ENCODE measurements around the gene KCNN3.

The KCNN3 gene

DNA sequence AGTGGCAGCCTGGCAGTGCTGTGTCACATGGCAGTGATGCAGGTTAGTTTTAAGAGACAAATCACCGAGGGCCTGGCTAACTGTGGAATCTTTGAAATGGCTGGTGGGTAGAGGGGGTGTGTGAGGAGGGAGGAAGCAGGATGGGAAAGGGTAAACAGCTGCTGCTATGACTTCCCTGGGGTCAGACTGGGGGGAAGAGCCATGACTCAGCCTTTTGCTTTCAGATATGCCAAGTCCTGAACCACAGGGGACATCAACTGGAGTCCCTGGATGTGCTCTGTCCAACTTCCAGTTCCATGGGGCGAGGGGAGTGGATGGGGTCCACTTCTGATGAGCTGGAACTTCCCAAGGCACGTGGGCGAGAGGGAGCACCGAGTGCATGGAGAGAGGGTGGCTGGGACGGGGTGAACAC lies 141.0 kb downstream of the KCNN3 start:
- no peak for DNase-seq (ENCODE audit: low read depth)

DNA sequence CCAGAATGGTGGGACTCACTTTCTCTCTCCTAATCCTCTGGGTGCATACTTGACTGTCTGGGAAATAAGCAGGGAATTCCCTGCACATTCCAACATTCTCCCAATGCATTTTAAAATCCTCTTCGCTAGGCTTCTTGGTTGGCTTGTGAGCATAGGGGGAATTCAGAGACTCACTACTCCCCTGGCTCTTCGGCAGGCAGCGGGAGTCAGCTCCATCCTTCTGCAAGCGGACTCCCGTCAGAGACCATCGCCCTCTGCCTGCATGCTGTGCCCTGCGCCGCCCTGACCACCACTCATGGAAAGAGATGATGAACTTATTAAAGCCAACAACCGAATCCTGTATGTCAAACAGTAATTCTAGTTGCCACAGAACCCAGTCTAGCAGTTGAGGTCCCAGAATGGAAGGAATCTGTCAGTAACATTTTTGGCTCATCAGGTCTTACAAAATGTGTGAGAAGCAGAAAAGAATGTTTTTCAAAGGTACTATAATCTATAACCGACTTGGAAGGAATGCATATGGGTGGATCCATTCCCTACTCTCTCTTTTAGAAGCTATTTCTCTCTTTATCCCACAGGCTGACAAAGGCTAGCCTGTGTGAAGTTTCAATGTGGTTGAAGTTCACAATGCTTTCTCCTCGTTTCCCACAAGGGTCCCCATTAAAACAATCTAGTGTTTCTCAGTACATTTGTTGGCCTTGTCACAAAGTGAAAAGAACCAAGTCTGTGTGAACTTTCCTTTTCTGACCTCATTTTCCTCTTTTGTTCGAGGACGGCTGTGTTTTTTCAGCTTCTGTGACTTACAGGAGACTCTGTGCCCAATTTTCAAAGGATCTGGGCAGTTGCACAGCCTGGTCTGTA lies 143.0 kb downstream of the KCNN3 start:
- no peak for DNase-seq (ENCODE audit: low read depth)

DNA sequence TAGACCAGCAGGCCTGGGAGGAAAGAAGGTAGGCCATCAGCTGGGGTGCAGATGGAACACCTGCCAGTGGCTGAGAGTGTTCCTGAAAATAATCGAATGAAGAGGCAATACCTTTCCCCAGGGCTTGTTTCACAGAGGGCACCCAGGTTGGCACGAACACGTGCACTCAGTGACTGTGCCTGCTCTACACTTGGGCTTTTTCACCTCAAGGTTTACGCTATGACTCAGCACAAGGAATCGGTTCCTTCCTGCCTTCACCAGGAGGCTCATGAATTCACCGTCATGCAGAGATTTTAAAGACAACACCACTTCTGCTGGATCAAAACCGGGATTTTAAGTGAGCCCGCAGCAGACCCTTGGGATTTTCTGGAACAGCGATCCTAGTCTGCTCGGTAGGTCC lies 143.6 kb downstream of the KCNN3 start:
- DNase-seq (ENCODE audit: low read depth): no peak

DNA sequence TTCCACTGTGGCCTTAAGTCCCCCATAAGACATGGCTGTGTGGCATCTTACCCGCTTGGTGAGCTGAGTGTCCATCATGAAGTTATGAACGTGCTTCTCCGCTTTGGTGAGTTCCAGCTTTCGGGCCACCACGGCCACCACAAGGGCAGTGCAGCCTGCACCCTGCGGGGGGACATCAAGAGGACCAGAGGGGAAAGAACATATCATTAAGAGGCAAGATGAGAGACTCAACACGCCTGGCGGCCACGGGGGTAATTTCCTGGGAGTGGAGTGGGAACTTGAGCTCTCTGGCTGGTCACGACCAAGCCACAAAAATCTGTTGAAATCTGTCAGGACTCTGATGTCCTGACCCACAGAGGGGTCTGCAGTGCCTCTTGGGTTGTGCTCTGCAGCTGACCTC lies 144.2 kb downstream of the KCNN3 start:
- no peak for DNase-seq (ENCODE audit: low read depth)

DNA sequence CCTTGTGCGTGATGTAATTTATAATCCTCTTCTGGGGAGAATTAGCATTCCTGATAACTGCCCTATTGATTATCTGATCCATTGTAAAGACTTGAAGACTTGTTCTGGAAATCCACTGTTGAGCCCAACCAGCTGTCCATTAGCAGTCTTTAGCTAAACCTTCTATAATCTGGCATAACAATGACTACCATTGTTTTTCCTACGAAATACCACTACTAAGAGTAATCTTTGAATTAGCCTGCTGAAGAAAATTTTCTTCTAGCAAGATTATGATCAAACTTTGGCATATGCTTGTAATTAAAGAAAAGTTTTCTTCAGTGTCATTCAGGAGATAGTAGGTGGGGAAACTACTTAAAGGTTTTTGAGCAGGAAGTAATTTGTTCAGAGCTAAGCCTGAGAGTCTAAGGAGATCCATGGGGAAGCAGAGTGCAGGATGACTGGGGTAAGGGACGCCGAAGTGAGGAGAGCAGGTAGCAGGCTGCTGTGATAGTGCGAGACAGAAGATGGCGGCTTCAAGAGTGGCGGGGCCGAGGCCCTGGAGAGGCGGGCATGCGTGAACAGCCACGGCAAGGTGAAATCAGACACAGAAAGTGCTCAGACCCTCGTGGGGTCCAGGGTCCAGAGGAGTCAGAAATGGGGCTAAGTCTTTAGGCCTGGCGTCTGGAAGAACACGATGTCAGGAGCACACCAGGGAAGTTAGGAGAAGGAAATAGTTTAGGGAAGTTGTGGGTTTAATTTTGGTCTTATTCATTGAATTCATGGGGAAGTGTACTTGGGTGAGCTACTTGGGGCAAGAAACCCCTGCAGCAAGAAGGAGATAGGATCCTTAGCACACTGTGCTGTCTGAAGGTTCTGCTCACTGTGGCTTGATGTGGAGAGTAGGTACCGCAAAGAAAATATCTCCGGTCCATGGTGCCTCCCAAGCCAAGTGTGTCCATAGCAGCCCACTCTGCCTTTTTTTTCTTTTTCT lies 149.5 kb downstream of the KCNN3 start:
- DNase-seq (ENCODE audit: low read depth): no peak

DNA sequence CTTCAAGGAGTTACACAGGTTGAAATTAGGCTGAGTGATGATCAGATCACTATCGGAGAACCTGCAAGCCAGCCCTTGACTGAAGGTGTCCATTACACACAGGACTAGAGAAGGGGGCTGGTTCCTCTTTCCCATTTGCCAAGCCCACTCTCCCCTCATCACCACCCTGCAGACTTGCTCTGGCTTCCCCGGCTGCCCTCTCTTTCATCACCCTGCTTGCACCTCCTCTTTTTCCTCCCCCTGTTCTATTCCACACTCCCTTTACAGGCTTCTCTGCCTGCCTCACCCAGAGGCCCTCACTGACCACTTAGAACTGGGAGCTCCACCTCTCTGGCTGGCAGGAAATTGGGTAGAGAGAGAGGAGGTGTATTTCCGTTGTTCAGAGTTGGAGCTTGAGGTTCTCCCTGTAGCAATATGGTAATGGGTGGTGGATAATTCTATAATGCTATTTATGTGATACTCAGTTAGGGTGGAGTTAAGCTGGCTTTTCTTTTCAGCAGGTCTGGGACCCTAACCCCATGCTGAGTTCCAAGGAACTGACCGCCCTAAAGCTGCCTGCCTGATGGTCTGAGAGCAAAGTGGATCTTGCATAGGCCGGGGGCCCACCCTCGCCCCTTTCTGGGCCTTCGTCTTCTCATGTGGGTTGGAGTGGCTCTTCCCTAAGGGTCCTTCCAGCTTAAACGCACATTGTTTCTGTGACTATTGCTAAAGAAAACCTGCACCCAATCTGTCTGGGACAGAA lies 150.3 kb downstream of the KCNN3 start:
- DNase-seq (ENCODE audit: low read depth): no peak

DNA sequence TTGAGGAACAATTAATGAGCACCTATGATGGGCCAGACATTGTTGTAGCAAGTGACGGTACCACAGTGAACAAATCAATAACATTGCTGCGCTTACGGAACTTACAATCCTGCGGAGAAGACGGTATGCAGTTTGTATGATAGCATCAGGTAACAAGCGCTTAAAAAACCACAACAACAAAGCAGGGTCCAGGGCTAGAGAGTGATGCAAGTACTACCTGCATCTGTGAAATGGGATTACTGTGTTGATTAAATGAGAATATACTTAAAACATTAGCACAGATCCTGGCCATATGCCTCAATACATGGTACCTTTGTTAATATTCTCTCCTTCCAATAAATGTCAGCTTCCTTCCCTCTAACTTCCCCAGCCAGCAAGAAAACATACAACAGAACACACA lies 151.5 kb downstream of the KCNN3 start:
- DNase-seq (ENCODE audit: low read depth): no peak

DNA sequence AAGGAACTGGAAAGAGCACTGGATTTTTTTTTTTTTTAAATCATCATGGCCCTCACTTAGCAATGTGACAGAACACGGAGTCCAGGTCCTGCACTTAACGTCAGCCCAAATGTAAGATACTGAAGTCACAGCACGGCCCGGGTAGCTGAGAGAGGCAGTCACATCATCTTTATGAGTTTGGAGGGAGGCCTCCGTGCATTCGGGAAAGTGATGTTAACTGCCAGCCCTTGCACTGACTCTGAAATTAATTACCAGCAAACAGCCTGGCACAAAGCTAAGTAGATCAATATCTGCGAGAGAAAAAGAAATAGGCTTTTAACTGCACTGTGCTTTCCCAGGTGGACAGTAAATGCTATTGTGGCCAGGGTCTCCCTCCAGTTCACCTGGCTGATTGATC lies 152.6 kb downstream of the KCNN3 start:
- no peak for DNase-seq (ENCODE audit: low read depth)

DNA sequence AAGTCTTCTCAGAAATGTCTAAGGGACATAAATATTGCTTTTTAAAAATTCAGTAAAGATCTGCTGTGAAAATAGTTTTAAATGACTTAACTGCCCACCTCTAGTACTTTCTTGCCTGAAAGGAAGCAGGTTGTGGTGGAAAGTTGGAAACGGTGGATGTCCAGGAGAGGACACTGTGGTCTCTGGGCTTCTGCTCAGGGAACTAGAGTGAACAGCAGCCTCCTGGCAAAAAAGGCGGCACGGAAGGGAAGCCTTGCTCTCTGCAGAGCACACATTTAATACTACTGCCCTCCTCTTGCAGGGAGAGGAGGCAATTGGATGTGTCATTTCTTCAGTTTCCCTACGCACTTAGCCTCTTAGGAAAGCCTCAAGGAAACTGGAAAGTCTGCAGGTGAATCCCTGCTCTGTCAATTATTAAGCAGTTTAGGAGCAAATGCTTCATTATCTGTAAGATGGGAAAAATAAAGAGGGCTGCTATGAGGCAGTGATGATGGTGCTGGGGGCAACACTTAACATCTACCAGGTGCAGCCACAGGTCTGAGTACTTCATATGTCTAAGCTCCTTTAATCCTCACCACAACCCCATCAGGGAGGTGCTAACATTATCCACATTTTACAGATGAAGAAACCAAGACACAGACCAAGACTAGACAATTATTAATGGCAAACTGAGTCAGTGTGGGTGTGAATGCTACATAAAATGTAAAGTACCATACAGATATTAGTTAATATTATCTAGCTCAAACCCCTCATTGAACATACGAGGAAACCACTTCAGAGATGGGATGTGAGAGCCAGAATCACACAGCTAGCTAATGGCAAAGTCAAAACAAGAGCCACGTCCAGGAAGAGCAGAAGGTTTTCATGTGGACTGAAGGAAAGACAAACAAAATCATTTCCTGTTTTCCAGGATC lies 153.2 kb downstream of the KCNN3 start:
- DNase-seq (ENCODE audit: low read depth): no peak

DNA sequence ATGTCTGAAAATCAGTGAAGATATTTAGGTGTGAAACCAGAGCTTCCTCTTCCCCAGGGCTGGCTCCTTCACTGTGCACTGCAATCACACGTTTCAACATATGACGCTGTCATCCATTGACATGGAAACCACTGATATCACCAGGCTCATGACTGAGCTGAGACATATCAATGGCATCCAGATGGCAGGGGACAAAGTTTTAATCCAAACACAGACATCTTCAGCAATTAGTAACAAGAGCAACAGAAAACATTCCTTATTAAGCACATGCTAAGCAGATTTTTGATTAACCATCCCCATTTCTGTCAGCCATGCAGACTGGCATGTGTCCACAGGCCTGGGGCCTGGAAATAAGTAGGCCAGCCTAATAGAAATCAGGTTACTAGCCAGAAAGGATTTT lies 154.1 kb downstream of the KCNN3 start:
- DNase-seq (ENCODE audit: low read depth): no peak

DNA sequence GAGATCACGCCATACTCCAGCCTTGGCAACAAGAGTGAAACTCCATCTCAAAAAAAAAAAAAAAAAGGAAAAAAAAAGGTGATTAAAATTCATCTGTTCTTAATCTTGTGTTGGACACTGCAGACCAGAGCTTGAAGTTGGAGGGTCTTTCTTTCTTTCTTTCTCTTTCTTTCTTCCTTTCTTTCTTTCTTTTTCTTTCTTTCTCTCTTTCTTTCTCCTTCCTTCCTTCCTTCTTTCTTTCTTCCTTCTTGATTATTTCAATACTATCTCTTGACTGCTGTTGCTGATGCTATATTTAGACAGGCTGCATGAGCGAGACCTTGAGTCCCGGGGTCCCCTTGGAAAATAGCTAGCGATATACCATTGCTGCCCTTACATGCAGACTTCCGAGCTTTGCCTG lies 154.7 kb downstream of the KCNN3 start:
- DNase-seq (ENCODE audit: low read depth): no peak

DNA sequence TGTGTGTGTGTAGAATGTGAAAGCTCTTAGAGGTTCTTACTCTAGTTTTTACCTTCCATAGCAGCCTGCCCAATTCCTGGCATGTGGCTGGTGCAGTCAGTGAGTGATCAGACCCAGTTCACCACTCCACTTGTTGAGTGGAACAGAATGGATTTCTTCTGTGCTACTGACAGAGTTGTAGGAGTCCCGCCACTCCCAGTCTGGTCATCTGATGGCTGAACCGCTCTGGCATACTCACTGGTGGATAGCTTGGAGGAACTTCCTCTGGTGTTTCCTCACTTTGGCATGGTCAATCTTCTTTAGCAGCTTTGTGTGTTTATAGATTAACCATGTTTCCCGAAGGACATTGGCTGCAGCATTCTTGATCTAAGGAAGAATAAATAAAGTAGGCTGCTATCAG lies 155.4 kb downstream of the KCNN3 start:
- no peak for DNase-seq (ENCODE audit: low read depth)

DNA sequence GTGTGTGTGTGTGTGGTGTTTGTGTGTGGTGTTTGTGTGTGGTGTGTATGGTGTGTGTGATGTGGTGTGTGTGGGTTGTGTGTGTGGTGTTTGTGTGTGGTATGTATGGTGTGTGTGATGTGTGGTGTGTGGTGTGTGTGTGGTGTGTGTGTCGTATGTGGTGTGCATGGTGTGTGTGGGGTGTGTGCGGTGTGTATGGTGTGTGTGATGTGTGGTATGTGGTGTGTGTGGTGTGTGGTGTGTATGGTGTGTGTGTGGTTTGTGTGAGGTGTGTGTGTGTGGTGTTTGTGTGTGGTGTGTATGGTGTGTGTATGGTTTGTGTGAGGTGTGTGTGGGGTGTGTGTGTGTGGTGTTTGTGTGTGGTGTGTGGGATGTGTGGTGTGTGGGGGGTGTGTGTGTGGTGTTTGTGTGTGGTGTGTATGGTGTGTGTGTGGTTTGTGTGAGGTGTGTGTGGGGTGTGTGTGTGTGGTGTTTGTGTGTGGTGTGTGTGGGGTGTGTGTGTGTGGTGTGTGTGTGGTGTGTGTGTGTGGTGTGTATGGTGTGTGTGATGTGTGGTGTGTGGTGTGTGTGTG lies 155.9 kb downstream of the KCNN3 start:
- no peak for DNase-seq (ENCODE audit: low read depth)

DNA sequence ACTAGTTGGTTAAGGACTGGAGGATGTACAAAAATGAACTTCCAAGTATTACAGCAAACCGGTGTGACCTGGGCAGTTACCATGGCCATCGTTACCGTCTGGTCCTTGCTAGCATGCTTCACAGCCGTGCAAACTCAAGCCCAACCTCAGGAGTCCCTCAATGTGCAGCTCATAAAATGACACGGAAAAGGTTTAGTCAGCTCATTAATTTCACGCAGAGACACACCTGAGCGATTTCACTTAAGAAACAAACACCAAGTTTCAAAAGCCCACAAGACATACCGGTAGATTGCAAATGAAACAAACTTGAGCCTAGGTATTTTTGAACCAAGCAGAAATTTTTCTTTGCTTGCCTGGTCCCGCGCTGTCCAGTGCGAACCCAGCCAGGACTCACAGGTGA lies 157.1 kb downstream of the KCNN3 start:
- DNase-seq (ENCODE audit: low read depth): no peak

DNA sequence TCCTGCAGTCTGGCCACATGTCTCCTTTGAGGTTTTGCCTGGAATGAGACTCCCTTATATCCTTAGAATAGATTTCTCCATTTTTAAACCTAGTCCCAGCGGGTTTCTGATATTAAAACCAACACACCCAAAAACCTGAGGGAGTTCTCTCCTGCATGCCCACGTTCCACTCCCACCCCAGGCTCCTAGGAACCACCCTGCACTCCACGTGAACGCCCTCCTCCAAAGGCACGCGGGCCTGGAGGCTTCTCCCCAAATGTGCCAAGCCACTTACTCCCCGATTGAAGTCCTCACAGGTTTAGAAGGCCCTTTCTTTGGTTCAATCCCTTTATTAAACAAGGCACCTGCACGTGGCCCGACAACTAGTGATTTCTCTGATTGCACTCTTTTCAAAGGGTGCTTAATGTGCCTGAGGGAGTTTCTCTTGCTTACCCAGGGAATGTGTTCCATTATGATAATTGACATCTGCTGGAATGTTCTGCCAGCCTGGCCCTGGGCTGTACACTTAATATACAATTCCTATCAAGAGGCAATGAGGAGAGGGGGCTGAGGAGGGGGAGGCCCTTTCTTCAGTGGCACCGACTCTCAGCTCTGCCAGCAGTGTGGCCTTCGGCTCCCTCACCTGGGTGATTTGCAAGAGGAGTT lies 157.8 kb downstream of the KCNN3 start:
- no peak for DNase-seq (ENCODE audit: low read depth)

DNA sequence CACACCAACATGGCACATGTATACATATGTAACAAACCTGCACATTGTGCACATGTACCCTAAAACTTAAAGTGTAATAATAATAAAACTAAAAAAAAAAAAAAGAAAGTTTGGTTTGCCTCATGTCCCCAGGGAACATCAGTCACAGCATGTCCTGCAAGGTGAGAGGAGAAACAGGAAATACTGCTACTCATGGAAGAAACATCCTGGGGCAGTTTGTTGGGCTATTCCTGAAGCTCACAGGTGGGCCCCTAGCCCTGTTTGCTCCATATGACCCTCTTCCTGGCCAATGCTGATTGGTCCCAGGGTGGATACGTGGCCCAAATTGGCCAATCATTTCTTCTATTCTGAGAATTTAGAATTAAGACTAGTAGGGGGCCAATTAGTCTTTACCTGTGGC lies 158.7 kb downstream of the KCNN3 start:
- no peak for DNase-seq (ENCODE audit: low read depth)

DNA sequence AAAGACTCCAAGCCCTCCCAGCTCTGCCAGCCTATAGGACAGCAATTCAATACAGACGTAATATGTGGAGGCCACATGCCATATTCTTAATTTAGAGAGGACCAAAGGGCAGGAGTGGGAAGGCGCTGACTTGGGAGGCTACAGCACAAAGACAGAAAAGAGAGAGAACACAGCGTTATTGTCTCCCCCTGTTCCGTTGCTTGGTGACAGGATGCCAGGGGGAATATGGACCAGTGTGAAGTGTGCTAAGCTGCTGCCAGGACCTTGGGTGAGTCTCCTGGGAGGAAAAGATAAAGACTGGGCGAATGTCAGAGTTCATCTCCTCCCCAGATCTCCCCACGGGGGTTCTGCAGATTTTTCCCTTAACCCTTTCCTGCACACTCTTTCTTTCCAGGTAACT lies 160.0 kb downstream of the KCNN3 start:
- no peak for DNase-seq (ENCODE audit: low read depth)

DNA sequence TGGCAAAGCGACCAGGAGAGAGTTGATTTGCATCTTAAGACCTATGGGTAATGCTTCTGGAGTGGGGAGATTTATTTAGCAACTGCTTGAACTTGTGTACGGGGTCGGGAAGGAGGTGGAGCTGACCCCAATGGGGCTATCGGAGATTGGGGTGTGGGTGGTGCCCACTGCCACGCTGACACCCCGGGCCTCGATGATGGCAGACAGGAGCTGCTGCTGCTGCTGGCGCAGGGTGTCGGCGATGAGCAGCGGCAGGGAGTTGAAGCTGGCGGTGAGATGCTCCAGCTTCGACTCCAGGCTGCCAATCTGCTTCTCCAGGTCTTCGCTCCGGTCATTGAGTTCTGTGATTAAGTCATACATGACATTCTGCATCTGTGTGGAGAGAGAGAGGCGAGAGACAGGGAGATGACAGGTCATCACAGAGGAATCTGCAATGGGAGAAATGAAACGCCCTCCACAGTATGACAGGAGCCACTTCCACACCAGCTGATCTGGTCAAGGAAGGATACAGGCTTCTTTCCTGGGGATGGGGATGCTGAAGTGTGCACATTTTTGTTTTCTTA lies 162.1 kb downstream of the KCNN3 start:
- no peak for DNase-seq (ENCODE audit: low read depth)

DNA sequence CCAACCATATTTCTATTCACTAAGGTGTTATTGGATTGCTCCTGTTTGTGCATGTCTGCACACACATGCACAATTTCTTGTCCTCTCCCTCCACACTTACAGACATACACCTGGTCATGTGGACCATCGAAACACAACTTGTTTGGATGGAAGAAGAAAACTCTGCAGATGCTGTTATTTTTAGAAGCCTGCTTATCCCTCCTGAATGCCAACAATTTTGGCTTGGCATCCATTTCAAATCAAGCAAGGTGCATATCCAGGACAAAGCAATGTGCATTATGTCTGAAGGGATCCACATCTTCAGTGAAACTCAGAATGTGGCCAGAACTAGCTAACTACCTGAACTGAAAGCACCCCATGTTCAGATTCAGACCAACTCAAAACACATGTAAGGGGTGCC lies 163.2 kb downstream of the KCNN3 start:
- no peak for DNase-seq (ENCODE audit: low read depth)

DNA sequence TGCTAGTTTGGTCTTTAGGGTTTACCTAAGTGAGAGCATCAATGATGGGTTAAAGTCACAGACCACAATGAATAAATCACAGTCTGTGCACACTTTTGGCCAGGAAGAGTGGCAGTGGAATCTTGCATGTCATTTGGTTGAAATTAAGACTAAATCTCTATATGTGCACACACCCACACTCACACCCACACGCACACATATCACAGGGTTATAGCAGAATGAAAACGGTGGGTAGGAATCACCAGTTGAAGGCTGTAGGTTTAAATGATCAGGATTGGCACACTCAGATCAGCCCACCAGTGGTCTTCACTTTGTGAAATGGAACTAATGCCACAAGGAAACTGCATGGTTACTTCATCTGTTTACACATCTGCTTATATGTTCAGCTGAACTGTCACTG lies 164.5 kb downstream of the KCNN3 start:
- DNase-seq (ENCODE audit: low read depth): no peak
